Ovary (tissue), 3 donors: ENCODE data around the gene JPH4.

ENCODE experiments used
- CTCF ChIP-seq, 3 donors: fragments of 450-650 bp in 2 of 3; fragments of 200-600 bp in 1 of 3; IDR thresholded peaks; one replicate each; pipeline versions ENCODE4 v1.5.1 to v1.8.0; 2016 to 2022; ENCODE audit warnings: antibody characterized with exemption in 3 of 3, mild to moderate bottlenecking in 1 of 3
- EP300 ChIP-seq: sonication (generic); formaldehyde crosslinking; IDR thresholded peaks from one replicate; pipeline ENCODE4 v1.6.1; 2017; ENCODE audit warnings: antibody characterized with exemption
- POLR2A ChIP-seq: fragments of 450-650 bp; IDR thresholded peaks from one replicate; pipeline ENCODE4 v1.6.1; 2017; ENCODE audit warnings: antibody characterized with exemption, mild to moderate bottlenecking, moderate library complexity
- donor health status: DM: no; HTN: no; CAD: no.

- TF ChIP-seq EP300 (no peak), CTCF (IDR thresholded peaks at IDR 0.05) (no peak), POLR2A (no peak)
Measured at GRCh38 chr14:23538050-23538718, 40.4 kb downstream of the JPH4 start.
